Pons (tissue), 1 donor: ENCODE results near the gene RAB25.

Experiments used
- DNase-seq: peaks from one replicate; pipeline ENCODE4 v3.0.0-alpha.2; 2016; ENCODE audit warnings: low spot score

RAB25 gene

GRCh38 chr1:156117414-156118176 is 56.6 kb downstream of the RAB25 start:
- DNase-seq = no peak

- DNase-seq = no peak
Measured at GRCh38 chr1:156118177-156118868, 57.4 kb downstream of the RAB25 start.

- DNase-seq = peak; percentile 58
Measured at GRCh38 chr1:156119503-156120209, 58.7 kb downstream of the RAB25 start.
